ENCODE data around the gene ITGBL1. TPM values are rescaled to one million over a fixed set of nuclear protein-coding genes. Genes with fewer than 3 reads are reported as not detected.

The ITGBL1 gene
- total RNA-seq, 2 donors from 2014 or later = not detected

DNA sequence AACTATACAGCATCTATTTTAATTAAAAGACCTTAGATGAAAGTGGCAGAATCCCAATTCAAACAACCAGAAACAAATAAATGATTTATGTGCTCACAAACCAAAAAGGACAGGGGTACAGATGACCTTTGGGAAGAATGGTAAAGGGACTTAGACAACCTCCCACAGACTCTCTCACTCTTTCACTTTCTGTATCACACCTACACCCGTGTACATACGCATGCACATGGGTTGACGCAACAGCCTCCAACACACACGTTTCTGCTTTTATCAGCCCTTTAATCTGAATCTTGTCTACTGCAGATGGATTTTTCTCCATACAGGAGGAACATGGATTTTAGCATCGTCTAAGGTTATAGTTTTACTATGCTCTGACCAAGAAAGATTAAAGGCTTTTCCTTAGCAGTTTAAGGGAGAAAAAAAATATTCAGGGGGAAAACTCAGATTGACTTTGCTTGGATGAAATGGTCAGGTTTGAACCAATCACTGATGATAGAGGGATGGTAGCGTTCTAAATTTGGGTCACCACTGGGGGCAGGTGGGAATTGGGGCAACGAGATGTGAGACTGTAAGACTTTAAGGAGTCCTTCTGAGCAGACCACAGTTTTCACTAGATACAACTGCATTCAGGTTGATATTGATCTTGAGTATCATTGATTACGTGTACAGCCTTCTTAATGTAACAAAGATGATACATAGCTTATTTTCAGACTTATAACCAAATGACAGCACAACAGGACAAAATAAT, 166.1 kb downstream of the ITGBL1 start:
- no peaks in the 10 kb centered on the region for H3K36me3 Mint-ChIP-seq (ENCODE audit: low read depth)
- H3K27me3 Mint-ChIP-seq = peaks cover 17% of the 10 kb centered on the region
- peaks cover 8% of the 10 kb centered on the region for H3K4me1 Mint-ChIP-seq
- no peaks in the 10 kb centered on the region for H3K9me3 ChIP-seq (ENCODE audit: control insufficient read depth, low read length, poor library complexity, severe bottlenecking)
- ATAC-seq = peak; percentile 88
- H3K4me3 Mint-ChIP-seq = peak overlapping the region; percentile 63
- peak overlapping the region; percentile 2 for H3K27ac Mint-ChIP-seq
- DNase-seq = no peak

DNA sequence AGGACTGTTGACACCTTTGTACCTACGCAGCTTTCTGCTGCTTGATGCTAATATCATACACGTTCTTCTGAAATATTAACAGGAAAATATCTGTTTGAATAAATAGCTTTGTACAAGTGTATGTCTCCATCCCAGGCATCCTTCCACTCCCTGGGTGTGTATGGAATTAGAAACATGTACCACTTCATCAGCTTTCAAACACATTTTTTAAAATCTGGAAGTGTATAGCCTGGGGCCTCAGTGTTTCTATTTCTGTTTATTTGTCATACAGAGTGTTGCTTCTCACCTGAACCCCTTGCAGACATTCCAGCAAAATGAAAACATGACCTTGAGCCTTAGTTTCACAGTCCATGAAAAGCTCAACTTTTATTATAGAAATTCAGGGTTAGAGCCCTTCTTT, 168.6 kb downstream of the ITGBL1 start:
- DNase-seq = no peak
- Mint-ChIP-seq H3K4me3 (no peak overlapping the region), H3K27ac (peak overlapping the region; percentile 19), H3K4me1 (peaks cover 17% of the 10 kb centered on the region), H3K27me3 (no peaks in the 10 kb centered on the region), H3K36me3 (ENCODE audit: low read depth) (no peaks in the 10 kb centered on the region)
- H3K9me3 ChIP-seq (ENCODE audit: control insufficient read depth, low read length, poor library complexity, severe bottlenecking) = no peaks in the 10 kb centered on the region
- ATAC-seq = no peak

DNA sequence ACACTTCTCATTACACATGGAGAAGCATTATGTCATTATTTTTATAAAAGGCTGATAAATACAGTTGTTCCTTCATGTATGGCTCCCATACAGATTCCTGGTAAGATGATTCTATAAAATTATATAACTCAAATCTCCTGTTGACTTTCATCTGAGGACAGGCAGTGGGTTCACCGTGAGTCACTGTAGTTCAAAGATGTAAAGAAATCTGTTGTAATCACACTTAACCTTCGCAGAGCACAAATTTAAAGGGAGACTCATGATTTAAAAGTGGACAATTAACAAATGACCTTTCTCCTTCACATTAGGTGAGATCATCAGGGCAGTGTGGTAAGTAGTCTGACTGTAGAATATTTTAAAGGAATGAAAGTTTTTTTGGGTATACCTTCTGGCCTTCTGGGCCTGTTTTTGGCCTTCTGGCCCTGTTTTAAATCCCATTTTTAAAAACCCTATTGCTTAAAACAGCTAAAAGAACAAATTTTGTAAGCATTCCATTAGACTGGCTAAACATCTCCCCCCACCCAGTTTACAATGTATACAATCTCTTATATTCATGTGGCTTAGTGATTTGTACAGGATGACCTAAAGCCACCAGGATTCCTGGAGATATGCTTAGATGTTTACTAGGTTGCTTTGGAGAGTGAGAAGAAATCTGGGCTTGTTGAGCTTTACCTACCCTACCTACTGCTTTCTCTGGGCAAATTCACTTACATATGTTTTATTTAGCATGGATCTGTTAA, 171.2 kb downstream of the ITGBL1 start:
- Mint-ChIP-seq H3K27ac (peak overlapping the region; percentile 65), H3K36me3 (ENCODE audit: low read depth) (no peaks in the 10 kb centered on the region), H3K4me1 (peaks cover 20% of the 10 kb centered on the region), H3K27me3 (no peaks in the 10 kb centered on the region), H3K4me3 (peak overlapping the region; percentile 25)
- no peak for DNase-seq
- ATAC-seq = no peak
- H3K9me3 ChIP-seq (ENCODE audit: control insufficient read depth, low read length, poor library complexity, severe bottlenecking) = no peaks in the 10 kb centered on the region

DNA sequence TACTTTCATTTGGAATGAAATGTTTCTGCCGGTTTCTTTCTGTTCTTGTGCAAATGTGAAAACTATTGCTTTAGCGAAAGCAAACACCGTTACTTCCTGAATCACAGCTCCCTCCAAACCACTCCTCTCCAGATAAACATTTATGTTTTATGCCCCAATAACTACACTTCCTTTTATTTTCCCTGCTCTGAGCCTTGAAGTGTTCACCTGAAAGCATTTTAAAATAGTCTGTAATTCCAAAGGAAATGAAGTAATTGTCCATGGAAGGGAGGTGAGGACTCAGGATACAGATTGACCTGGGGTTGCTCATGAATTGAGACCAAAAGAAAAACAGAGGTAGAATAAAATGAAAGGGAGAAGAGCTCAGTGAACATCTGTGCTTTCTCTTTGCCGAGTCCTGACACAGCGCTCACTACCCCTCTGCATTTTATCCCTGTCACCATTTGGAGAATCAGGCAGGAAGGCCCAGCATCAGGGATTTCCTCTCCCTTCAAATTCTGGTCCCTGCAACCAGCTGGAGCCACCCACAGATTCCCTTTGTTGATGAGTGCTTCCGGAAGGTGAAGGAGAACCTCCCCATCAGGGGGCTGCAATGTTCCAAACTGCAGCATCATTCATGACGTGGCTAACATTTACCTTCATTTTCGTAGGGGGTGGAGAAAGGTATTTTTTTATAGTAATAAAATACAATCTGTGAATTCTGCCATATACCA, 171.9 kb downstream of the ITGBL1 start:
- ATAC-seq = no peak
- no peak for DNase-seq
- peak overlapping the region; percentile 65 for H3K27ac Mint-ChIP-seq

DNA sequence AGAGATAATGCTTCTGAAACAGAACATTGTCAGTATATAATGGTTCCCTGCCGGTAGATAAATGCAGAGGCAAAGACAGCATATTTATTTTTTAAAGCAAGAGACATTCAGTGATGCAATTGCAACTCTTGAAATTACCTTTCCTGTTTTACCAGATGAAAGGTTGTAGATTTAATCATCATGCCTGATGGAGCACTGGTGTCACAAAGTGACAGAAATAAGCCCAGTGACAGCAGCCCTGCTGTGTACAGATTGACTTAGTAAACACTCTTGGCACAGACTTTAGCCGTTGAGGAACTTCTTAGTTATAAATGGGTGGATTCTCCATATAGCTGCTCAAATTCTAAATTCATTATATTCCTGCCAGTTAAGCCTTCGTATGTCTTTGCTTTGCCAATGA, 172.5 kb downstream of the ITGBL1 start:
- H3K27me3 Mint-ChIP-seq = no peaks in the 10 kb centered on the region
- H3K4me1 Mint-ChIP-seq = peaks cover 17% of the 10 kb centered on the region
- DNase-seq (no peak), ATAC-seq (no peak)
- peak overlapping the region; percentile 65 for H3K27ac Mint-ChIP-seq
- no peaks in the 10 kb centered on the region for H3K36me3 Mint-ChIP-seq (ENCODE audit: low read depth)
- no peak overlapping the region for H3K4me3 Mint-ChIP-seq
- H3K9me3 ChIP-seq (ENCODE audit: control insufficient read depth, low read length, poor library complexity, severe bottlenecking) = no peaks in the 10 kb centered on the region

More for the DNA sequence above, 171.9 kb downstream of the ITGBL1 start:
- Mint-ChIP-seq H3K4me1 (peaks cover 17% of the 10 kb centered on the region), H3K36me3 (ENCODE audit: low read depth) (no peaks in the 10 kb centered on the region), H3K27me3 (no peaks in the 10 kb centered on the region), H3K4me3 (peak overlapping the region; percentile 25)
- no peaks in the 10 kb centered on the region for H3K9me3 ChIP-seq (ENCODE audit: control insufficient read depth, low read length, poor library complexity, severe bottlenecking)

DNA sequence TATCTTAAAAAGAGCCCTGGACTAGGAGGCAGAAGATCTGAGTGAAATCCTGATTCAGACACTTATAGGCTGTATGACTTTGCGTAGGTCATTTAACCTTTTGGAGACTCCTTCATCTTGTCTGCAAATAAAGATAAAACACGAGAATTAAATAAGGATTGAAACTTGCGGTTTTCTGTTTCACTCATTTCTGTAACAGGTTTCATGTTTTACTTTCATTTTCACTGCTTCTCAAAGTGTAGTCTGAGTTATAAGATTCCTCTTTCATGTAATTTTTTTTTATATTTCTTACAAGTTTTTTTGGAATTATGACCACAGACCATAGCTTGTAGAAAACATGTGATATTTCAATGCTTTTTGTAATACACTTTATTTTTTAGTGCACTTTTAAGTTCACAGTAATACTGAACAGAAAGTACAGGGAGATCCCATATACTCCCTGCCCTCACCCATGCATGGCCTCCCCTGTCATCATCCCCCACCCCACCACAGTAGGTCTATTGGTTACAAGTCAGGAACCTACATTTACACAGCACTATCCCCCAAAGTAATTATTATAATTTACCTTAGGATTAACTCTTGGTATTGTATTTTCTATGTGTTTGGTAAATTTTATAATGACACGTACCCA, 174.6 kb downstream of the ITGBL1 start:
- Mint-ChIP-seq H3K27ac (peak overlapping the region; percentile 89), H3K27me3 (peaks cover 8% of the 10 kb centered on the region), H3K4me1 (peaks cover 15% of the 10 kb centered on the region)

DNA sequence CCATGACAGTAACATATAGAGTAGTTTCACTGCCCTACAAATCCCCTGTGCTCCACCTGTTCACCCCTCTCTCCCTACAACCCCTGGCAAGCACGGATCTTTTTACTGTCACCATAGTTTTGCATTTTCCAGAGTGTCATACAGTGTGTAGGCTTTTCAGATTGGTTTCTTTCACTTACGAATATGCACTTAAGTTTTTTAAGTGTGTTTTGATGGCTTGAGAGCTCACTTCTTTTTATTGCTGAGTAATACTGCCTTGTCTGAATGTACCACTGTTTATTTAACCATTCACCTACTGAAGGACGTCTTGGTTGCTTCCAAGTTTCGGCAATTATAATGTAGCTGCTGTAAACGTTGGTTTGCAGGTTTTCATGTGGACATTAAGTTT, 175.1 kb downstream of the ITGBL1 start:
- Mint-ChIP-seq H3K4me1 (peaks cover 15% of the 10 kb centered on the region), H3K27ac (peak overlapping the region; percentile 89), H3K27me3 (peaks cover 8% of the 10 kb centered on the region), H3K36me3 (ENCODE audit: low read depth) (no peaks in the 10 kb centered on the region), H3K4me3 (peak overlapping the region; percentile 91)
- ATAC-seq (peak; percentile 37), DNase-seq (no peak)
- H3K9me3 ChIP-seq (ENCODE audit: control insufficient read depth, low read length, poor library complexity, severe bottlenecking) = no peaks in the 10 kb centered on the region

More for the DNA sequence above, 174.6 kb downstream of the ITGBL1 start:
- Mint-ChIP-seq H3K4me3 (peak overlapping the region; percentile 91), H3K36me3 (ENCODE audit: low read depth) (no peaks in the 10 kb centered on the region)
- H3K9me3 ChIP-seq (ENCODE audit: control insufficient read depth, low read length, poor library complexity, severe bottlenecking) = no peaks in the 10 kb centered on the region
- DNase-seq = no peak
- peak; percentile 75 for ATAC-seq

DNA sequence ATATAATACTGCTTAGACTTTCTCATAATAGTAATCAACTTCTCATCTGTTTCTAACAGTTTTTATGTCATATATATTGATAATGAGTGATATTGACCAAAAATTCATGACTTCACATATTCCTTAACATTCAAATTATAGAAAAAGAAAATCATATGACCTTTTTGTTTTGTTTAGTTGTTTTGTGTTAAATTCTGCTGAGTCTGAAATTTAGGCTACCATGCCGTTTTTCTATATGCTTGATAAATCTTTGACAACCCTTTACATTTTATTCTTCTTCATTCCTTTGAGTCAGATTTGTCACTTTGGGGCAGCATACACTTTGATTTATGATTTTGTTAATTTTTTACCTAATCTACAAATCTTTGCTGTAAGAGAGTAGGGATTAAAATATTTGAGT, 176.4 kb downstream of the ITGBL1 start:
- Mint-ChIP-seq H3K36me3 (ENCODE audit: low read depth) (no peaks in the 10 kb centered on the region), H3K27ac (no peak overlapping the region), H3K4me3 (no peak overlapping the region), H3K27me3 (peaks cover 14% of the 10 kb centered on the region), H3K4me1 (peaks cover 13% of the 10 kb centered on the region)
- no peaks in the 10 kb centered on the region for H3K9me3 ChIP-seq (ENCODE audit: control insufficient read depth, low read length, poor library complexity, severe bottlenecking)
- ATAC-seq (no peak), DNase-seq (no peak)

DNA sequence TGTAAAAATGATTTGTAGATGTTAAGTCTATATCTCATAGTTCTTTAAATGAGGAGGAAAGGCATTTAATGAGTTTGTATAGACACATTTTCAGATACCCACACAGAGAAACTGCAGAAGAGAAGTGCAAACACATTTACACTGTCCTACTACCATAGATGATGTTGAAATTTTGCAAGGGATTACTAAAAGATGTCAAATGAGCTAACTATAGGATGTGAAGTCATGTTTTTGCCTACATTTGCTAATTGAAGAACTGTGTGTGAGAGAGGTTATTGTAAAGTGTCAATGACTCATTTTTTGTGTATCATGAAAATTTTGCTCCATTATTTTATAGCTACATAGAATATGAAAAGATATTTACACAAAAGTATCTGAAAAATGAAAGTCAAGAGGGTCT, 178.9 kb downstream of the ITGBL1 start:
- ATAC-seq (no peak), DNase-seq (no peak)
- Mint-ChIP-seq H3K4me3 (no peak overlapping the region), H3K27ac (no peak overlapping the region), H3K4me1 (peaks cover 6% of the 10 kb centered on the region), H3K27me3 (peaks cover 19% of the 10 kb centered on the region), H3K36me3 (ENCODE audit: low read depth) (no peaks in the 10 kb centered on the region)
- H3K9me3 ChIP-seq (ENCODE audit: control insufficient read depth, low read length, poor library complexity, severe bottlenecking) = no peaks in the 10 kb centered on the region

DNA sequence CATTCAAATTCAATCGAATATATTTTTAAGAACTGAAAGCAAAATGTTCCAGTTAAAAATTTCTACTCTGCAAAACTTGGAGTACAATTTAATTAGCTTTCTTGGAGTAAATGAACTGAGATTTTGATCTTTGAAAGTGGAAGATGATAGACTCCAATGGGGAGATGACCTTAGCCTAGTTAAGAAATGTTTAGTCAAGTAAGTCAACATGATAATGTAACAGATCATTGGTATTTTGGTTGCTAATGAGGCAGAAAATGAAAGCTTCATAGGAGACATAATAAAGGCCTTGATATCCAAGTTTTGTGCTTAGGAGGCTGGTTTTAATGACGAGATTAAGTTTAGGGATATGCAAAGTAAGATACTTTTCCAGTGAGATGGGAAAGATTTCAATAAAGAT, 181.7 kb downstream of the ITGBL1 start:
- no peaks in the 10 kb centered on the region for H3K9me3 ChIP-seq (ENCODE audit: control insufficient read depth, low read length, poor library complexity, severe bottlenecking)
- Mint-ChIP-seq H3K4me1 (no peaks in the 10 kb centered on the region), H3K27ac (no peak overlapping the region), H3K36me3 (ENCODE audit: low read depth) (no peaks in the 10 kb centered on the region), H3K27me3 (peaks cover 23% of the 10 kb centered on the region), H3K4me3 (no peak overlapping the region)
- ATAC-seq (no peak), DNase-seq (no peak)

DNA sequence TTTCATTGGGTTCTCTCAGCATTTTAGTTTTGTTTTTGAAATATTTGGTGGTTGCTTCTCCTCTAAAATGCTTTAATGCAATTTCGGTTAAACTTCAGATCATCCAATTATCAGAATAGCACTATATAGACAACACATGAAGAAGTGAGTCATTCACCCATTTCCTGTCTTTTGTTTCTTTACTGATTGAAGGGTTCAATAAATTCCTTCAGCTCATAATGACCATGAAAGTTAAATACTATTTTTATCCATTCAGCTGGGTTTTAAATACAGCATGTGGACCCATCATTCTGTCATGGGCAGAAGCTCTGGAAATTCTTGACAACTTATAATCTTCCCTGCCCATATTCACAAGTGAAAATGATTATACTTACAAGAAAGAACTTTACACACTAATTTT, 187.2 kb downstream of the ITGBL1 start:
- H3K27me3 Mint-ChIP-seq = peaks cover 7% of the 10 kb centered on the region
- H3K27ac Mint-ChIP-seq = no peak overlapping the region
- ATAC-seq = no peak
- no peaks in the 10 kb centered on the region for H3K36me3 Mint-ChIP-seq (ENCODE audit: low read depth)
- no peaks in the 10 kb centered on the region for H3K9me3 ChIP-seq (ENCODE audit: control insufficient read depth, low read length, poor library complexity, severe bottlenecking)
- H3K4me3 Mint-ChIP-seq = no peak overlapping the region
- DNase-seq = no peak
- H3K4me1 Mint-ChIP-seq = no peaks in the 10 kb centered on the region

DNA sequence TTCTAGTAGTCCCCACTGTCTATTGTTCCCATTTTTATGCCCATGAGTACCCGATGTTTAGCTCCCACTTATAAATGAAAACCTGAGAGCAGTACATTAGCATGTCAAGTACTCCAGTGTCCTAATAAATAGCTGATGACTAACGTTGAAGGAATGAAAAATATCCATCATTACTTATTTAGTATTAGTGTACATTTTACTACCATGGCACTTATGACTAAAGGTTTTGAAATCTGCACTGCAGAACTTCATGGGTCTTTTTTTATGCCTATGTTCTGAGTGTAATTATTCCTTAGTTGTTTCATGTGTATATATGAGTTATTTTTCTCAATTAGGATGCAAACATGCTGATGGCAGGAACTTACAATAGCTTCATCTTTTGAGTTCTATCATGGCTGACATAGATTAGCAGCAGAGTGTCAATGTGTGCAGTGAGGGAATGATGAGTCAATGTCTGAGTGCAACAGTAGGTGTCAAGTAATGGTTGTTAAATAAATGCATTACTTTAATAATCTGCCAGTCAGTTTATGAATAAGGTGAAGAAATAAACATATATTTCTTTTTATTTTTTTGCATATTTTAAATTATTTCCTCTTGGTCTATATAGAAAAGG, 188.4 kb downstream of the ITGBL1 start:
- Mint-ChIP-seq H3K4me3 (no peak overlapping the region), H3K4me1 (no peaks in the 10 kb centered on the region), H3K27ac (no peak overlapping the region), H3K27me3 (peaks cover 12% of the 10 kb centered on the region), H3K36me3 (ENCODE audit: low read depth) (no peaks in the 10 kb centered on the region)
- DNase-seq (no peak), ATAC-seq (no peak)
- no peaks in the 10 kb centered on the region for H3K9me3 ChIP-seq (ENCODE audit: control insufficient read depth, low read length, poor library complexity, severe bottlenecking)

DNA sequence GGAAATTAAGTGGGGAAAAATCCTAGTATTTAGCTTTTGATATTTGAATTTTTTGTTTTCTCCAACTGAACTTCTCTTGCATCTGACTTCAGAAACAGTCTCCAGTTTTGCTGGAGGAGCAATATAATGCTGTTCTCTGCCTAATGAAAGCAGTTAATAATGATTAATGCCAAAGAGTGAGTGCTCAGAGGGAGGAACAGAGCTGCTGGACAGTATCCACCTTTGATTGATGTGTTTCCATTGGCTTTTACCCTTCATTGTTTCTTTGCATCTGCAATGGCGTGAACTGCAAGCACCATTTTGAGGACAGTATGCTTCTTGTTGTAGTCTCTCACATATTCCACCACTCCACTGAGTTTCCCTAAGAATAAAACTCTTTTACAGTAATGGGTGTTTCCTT, 193.4 kb downstream of the ITGBL1 start:
- H3K27ac Mint-ChIP-seq = no peak overlapping the region
- no peaks in the 10 kb centered on the region for H3K36me3 Mint-ChIP-seq (ENCODE audit: low read depth)
- H3K4me3 Mint-ChIP-seq = no peak overlapping the region
- ATAC-seq (no peak), DNase-seq (no peak)
- peaks cover 17% of the 10 kb centered on the region for H3K27me3 Mint-ChIP-seq
- no peaks in the 10 kb centered on the region for H3K9me3 ChIP-seq (ENCODE audit: control insufficient read depth, low read length, poor library complexity, severe bottlenecking)
- H3K4me1 Mint-ChIP-seq = no peaks in the 10 kb centered on the region

All from T-helper 17 cell (primary cell).